Eye (tissue), 1 donor: ENCODE results near the gene CD1E.
"Not testable (repeated sequence)": the region's sequence is repeated elsewhere in the genome, so short reads cannot be mapped to it uniquely, and the experiment has no call there.

Experiments
- DNase-seq: peaks from one replicate; pipeline ENCODE4 v3.0.0-alpha.2; 2015

The CD1E gene

GRCh38 chr1:158353303-158354075, at the start of gene CD1E:
Gene CD1E (plus strand): TSS chr1:158353894. CDS start chr1:158353989, 95 bp downstream.
- DNase-seq, result no peak

DNA sequence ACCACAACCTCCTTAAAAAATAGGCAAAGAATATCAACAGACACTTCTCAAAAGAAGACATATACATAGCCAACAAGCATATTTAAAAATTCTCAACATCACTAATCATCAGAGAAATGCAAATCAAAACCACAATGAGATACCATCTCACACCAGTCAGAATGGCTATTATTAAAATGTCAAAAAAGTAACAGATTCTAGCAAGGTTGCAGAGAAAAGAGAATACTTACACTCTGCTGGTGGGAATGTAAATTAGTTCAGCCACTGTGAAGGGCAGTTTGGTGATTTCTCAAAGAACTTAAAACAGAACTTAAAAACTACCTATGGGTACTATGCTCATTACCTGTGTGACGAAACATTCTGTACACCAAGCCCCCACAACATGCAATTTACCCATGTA, 43.1 kb upstream of the CD1E start:
- DNase-seq, result no peak

- DNase-seq, result no peak
Observed at GRCh38 chr1:158311066-158311465, 42.6 kb upstream of the CD1E start.

- no peak for DNase-seq
Observed at GRCh38 chr1:158323866-158324265, 29.8 kb upstream of the CD1E start.

DNA sequence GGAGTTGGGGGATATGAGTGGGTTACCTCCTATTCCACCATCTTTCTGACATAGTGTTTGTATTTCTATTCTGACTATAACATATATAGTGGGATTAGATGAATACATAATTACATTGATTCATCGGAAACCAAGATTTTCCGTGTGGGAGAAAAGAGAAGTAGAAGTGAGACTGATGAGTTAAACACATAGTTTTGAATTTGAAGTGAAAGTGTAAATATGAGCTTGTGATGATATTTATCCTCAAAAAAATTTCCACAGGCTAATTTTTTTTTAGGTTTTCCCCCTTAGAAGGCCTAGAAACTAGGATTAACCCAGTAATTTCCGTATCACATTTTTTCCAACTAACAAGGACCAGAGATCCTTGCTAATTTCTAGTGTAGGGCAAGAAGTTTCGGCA, 29.3 kb upstream of the CD1E start:
- no peak for DNase-seq

- DNase-seq, result no peak
Observed at GRCh38 chr1:158327481-158327880, 26.2 kb upstream of the CD1E start.

DNA sequence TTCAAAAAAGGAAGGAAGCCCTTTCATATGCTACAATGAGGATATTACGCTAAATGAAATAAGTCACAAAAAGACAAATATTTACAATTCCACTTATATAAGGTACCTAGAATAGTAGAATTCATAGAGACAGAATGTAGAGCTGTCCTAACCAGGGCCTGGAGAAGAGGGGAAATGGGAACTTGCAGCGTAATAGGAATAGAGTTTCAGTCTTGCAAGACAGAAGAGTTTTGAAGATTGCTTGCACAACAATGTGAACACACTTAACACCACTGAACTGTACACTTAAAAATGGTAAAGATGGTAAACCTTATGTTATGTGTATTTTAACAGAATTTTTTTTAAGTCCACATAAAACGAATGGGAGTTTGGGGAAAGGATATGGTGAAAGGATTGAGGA, 25.3 kb upstream of the CD1E start:
- DNase-seq, result no peak

GRCh38 chr1:158329300-158329699, 24.4 kb upstream of the CD1E start:
- no peak for DNase-seq

GRCh38 chr1:158329733-158330132, 24.0 kb upstream of the CD1E start:
- DNase-seq, result no peak

DNA sequence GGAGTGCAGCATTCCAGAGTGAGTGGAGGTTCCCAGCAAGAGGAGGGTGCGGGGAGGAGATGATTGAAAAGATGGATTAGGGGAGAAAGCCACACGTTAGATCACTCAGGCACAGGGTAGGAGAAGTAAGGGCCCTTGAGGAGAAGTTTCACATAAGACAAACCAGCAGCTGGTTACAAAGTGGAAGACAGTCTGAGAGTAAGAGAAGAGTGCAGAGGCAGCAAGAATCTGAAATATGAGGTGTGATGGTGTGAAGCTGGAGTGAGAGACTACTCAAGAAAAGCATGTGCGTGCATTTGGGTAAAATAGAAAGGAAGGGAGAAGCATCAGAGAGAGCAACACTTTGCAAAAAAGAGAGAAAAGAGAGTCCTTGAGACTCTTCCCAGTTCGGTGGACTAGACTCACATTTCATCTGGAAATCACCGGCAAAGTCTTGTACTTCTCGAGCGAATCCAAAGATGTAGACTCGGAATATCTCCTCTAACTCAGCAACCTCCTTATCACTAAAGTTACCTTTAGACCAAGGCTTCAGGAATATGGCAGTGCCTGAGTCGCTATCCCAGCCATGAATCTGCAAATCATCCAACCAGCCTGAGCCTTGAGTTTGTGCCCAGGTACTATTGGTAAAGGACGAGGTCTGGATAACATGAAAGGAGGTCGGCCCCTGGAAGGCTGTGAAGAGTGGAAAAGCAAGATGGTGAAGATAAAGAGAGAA, 23.1 kb upstream of the CD1E start:
- DNase-seq, result no peak

DNA sequence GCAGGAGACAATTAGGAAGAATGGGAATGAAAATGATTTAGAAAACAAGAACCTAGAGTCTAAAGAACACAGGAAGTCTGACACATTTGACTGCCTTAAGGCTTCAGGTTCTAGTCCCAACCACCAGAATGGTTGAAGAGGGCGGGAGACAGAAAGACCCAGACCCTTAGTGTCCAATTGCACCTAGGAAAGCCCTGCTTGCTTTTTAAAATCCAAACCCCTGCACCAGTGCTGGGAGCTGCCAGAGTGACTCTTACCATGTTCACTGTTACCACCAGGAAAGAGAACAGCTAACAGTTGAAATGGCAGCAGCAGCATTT, 22.6 kb upstream of the CD1E start:
- no peak for DNase-seq

GRCh38 chr1:158331481-158332150, 22.1 kb upstream of the CD1E start, which contains the start of gene CD1B:
Gene CD1B (minus strand): TSS chr1:158331531. CDS start chr1:158331423, 108 bp downstream.
- no peak for DNase-seq

- DNase-seq, result no peak
Observed at GRCh38 chr1:158333405-158334155, 20.1 kb upstream of the CD1E start.

- no peak for DNase-seq
Observed at GRCh38 chr1:158334526-158335212, 19.0 kb upstream of the CD1E start.

GRCh38 chr1:158335213-158335532, 18.5 kb upstream of the CD1E start:
- no peak for DNase-seq

- DNase-seq, result not testable (repeated sequence)
Observed at GRCh38 chr1:158336413-158336812, 17.3 kb upstream of the CD1E start.

DNA sequence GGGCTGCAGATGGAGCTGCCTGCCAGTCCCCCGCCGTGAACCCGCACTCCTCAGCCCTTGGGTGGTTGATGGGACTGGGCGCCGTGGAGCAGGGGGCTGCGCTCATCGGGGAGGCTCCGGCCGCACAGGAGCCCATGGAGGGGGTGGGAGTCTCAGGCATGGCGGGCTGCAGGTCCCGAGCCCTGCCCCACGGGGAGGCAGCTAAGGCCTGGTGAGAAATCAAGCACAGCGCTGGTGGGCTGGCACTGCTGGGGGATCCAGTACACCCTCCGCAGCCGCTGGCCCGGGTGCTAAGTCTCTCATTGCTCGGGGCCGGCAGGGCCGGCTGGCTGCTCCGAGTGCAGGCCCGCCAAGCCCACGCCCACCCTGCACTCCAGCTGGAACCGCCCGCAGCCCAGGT, 4.7 kb upstream of the CD1E start:
- not testable (repeated sequence) for DNase-seq

- DNase-seq, result no peak
Observed at GRCh38 chr1:158354255-158354654, 561 bp downstream of the CD1E start.

DNA sequence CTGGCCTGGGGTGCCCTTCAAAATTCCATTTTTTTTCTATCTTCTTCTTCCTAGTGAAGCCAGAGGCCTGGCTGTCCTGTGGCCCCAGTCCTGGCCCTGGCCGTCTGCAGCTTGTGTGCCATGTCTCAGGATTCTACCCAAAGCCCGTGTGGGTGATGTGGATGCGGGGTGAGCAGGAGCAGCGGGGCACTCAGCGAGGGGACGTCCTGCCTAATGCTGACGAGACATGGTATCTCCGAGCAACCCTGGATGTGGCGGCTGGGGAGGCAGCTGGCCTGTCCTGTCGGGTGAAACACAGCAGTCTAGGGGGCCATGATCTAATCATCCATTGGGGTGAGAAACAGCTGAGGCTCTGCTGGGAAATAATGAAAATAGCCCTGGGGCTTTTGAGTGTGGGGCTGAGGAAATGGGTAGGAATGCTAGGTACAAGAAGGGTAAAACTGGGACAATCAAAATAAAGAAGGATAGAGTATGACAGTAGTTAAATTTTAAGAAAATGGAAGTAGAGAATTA, 2.1 kb downstream of the CD1E start:
- no peak for DNase-seq

- DNase-seq, result no peak
Observed at GRCh38 chr1:158356616-158357015, 2.9 kb downstream of the CD1E start.

DNA sequence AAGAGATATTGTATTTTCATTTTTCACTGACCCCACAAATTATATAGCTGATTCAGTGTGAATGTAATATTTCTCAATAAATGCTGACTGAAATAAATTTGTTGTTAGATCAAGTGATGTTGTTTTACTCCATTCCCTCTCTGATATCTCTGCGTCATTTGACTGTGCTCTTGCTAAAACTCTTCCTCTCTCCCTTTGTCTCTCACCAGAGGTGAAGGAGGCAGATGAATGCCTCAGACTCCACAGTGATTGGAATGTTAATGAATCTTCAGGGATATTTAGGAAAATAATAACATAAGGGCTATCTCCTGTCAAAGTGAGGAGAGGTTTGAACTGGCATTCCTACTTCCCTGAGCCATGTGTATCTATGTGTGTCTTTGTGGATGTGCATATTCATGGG, 3.7 kb downstream of the CD1E start:
- no peak for DNase-seq

DNA sequence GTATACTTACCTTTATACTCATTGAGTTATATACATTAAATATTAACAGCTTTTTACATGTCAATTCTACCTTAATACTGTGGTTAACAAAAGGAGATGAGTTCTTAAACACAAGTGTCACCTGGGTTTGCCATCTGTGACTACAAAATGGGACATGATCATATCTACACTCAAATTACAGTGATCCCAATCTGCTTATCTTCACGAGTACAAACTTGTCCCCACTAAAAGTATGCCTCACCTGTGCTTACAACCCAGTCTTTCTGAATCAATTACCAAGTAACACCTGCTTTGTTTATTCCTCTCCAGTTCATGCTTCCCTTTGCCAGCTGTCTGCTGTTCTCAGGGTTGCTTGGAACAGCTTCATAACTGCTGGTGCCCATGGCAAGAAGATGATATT, 8.8 kb downstream of the CD1E start:
- DNase-seq, result no peak

DNA sequence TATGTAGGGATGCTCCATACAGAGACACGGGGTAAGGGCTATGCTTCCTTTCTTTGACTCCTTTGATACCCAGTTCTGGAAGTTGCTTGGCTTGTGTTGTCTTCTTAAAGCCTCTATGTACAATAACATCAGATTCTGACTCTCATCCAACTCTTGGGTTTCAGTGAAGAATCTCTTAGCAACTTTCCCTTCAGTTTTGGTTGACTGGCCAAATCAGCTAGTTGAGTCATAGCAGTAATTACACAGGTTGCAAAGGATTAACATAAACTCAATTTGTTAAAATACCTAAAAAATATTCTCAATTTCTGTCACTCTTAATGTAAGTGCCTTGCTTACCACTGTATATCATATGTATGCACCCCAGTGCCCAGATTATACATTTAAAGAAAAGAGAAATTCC, 9.2 kb downstream of the CD1E start:
- DNase-seq, result no peak
